Omental fat pad (tissue), 4 donors: ENCODE measurements around the gene ITGB7. TPM values are rescaled to one million over a fixed set of nuclear protein-coding genes. Genes with fewer than 3 reads are reported as not detected.

ENCODE experiments used
- ATAC-seq: fragments of 150-250 bp; one replicate; pipeline ENCODE4 v1.9.1; 2016; ENCODE audit warnings: mild to moderate bottlenecking, moderate library complexity; ENCODE audit not compliant: low FRiP score
- DNase-seq: peaks from one replicate; pipeline ENCODE4 v3.0.0-alpha.2; 2019; ENCODE audit warnings: low spot score
- total RNA-seq, 4 donors: library from RNA; depleted of rRNA; stranded (reverse); fragments of >200 nt; gene quantifications; one replicate each; pipeline ENCODE4 v1.1.0, GENCODE V29; 2016
- TF ChIP-seq, protein P1 (sequence below), 3 donors: fragments of 450-650 bp; IDR thresholded peaks; one replicate each; pipeline ENCODE4 v1.5.1; 2016 to 2017; ENCODE audit warnings: antibody characterized with exemption in 3 of 3, mild to moderate bottlenecking in 3 of 3, moderate library complexity in 2 of 3

Gene ITGB7
- total RNA-seq, 4 donors from 2014 or later, result 1.1 to 2.8 (median 1.9) TPM

DNA sequence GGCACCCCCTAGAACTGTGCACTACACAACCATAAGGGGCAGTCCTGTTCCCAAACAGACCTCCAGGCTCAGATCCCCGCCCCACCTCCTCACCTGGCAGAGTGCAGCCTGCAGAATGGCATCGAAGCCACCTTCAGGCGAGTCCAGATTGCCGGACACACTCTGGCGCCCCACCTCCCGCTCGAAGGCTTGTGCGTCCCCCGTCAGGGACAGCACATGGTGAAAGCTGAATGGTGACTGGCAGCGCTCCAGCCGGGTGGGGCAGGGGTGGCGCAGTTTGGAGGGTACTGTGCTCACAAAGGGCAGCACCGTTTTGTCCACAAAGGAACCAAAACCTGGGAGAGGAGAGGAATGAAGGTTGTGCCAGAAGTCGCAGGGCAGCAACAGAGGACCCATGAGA lies 10.6 kb downstream of the ITGB7 start:
- TF ChIP-seq, protein P1, sequence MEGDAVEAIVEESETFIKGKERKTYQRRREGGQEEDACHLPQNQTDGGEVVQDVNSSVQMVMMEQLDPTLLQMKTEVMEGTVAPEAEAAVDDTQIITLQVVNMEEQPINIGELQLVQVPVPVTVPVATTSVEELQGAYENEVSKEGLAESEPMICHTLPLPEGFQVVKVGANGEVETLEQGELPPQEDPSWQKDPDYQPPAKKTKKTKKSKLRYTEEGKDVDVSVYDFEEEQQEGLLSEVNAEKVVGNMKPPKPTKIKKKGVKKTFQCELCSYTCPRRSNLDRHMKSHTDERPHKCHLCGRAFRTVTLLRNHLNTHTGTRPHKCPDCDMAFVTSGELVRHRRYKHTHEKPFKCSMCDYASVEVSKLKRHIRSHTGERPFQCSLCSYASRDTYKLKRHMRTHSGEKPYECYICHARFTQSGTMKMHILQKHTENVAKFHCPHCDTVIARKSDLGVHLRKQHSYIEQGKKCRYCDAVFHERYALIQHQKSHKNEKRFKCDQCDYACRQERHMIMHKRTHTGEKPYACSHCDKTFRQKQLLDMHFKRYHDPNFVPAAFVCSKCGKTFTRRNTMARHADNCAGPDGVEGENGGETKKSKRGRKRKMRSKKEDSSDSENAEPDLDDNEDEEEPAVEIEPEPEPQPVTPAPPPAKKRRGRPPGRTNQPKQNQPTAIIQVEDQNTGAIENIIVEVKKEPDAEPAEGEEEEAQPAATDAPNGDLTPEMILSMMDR (IDR thresholded peaks at IDR 0.05), result no peak
- DNase-seq (no peak), ATAC-seq (no peak)

DNA sequence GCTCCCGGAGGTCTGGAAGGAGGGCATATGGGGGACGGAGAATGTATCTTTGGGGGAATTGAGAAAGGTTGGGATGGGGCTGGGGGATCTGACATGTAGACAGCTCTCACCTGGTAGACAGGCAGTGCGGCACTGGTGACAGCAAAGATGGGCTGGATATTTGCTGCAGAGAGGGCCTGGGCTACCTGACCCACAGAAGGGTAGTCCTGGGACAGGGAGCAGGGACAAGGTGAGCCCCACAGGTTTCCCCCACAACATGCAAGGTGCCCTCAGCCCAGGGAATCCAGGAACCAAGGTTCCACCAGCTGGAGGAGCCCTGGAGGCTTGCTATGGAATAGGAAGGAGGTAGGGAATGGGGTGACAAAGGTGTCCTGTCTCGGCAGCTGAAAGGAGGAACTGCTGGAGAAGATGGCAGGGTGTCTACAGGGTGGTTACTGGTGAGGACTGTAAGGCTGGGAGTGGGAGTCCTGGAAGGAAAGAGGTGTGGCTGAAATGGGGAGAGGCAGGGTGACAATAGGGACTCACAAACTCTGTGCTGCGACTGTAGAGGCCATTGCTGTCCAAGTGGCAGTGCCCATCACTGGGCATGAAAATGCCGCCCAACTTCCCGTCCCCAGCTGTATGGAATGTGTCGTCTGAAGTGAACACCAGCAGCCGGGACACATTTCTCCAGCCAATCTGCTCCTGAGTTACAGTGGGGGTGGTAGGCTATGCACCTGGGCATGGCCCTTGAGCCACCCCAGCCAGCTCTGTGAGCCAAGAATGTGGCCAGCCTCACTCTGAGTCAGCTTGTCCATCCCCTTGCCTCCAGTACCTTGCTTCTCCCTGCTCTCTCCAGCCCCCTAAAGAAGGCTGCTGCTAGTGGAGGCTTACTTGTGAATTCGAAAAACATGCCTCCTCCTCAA lies 11.3 kb downstream of the ITGB7 start:
- ATAC-seq (no peak), DNase-seq (no peak)
- TF ChIP-seq, protein P1 (IDR thresholded peaks at IDR 0.05), result no peak

GRCh38 chr12:53194973-53195372 lies 12.1 kb downstream of the ITGB7 start:
- no peak for ATAC-seq
- TF ChIP-seq, protein P1 (IDR thresholded peaks at IDR 0.05), result no peak
- DNase-seq, result no peak

DNA sequence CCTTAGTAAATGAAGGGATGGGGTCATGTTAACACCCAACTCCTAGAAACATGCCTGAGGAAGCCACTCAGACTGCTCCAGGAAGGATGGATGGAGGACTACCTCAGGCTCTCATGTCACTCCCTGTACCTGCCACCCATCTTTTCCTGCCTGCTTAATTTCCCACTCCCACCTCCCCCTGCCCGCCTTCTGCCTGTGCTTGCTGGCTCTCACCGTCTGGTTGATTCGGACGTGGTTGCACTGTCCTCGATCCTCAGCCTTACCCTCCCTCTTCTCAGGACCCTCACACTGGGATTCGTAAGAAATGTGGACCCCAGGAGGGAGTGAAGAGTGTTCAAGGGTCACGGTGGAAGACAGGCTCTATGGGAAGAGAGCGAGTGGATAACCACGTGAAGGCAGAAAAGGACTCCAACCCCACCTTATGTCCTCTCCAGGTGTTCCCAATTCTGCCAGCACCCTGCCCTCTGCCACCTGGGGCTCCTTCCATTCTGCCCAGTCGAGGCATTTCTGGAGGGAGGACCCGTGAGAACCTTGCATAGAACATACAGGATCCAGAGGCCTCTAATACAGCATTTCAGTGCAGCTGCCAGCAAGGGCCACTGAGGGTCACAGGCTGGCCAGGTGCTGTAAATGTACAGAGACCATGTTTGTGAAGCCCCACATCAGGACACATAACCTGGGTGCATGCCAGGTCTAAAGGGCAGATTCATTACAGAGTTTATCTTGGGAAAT lies 12.9 kb downstream of the ITGB7 start:
- ATAC-seq (no peak), DNase-seq (no peak)
- TF ChIP-seq, protein P1 (IDR thresholded peaks at IDR 0.05), result no peak

DNA sequence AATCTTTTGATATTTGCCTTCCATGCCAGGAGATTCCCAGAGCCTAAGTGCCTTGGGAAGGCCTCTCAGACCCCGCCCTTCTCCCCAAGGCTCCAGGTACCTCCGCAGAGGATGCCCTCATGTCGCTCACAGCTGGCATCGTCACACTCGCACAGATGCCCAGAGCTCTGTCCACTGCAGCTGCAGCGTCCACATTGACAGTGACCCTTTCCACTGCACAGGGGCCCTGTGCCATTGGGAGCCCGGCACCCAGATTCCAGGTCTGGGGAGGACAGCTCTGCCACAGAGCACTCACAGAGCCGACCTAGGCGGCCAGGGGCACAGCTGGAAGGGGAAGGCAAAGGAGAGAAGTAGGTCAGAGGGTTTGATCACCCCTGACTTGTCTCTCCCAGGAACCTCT lies 14.0 kb downstream of the ITGB7 start:
- TF ChIP-seq, protein P1 (IDR thresholded peaks at IDR 0.05), result no peak
- no peak for ATAC-seq
- no peak for DNase-seq

DNA sequence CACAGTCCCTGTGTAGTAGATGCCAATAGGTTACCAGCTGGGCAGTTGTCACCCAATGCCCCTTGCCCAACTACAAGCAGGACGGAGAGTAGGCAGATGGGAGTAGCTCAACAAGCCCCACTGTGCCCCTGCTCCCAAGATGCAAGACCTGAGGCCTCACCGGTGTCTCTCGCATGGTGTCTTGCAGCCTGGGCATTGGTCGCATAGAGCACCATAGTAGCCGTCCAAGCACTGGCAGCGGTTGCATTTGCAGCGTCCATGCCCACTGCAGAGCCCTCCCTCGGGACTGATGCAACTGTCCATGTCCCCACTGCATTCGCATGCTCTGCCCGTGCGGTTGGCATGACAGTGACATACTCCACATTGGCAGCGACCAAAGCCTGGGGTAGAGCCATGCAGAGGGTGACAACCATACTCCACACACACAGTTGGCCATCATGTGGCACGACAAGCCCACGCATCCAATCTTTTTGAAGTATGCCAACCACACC lies 14.5 kb downstream of the ITGB7 start:
- no peak for ATAC-seq
- TF ChIP-seq, protein P1 (IDR thresholded peaks at IDR 0.05), result no peak
- DNase-seq, result no peak
